Epithelial cell of esophagus (primary cell): ENCODE measurements around the gene CDC42.

Source experiments
- DNase-seq: peaks from one replicate; pipeline ENCODE4 v3.0.0; 2010; ENCODE audit warnings: low read depth
- H3K4me3 ChIP-seq: 2 replicates; pipeline ENCODE4 v1.5.1; 2011; ENCODE audit warnings: mild to moderate bottlenecking, low read length, control low read depth
- CTCF ChIP-seq: IDR thresholded peaks from 2 replicates; pipeline ENCODE4 v1.5.1; 2011; ENCODE audit warnings: low read depth, mild to moderate bottlenecking, low read length, control low read depth, inconsistent platforms; ENCODE audit not compliant: insufficient read depth; ENCODE audit errors: missing control alignments

The CDC42 gene

GRCh38 chr1:22139817-22140216 lies 87.3 kb downstream of the CDC42 start:
- DNase-seq = no peak
- no peak for TF ChIP-seq CTCF
- no peak overlapping the region for H3K4me3 ChIP-seq
